CD4-positive, alpha-beta T cell treated with Interleukin-10 for 1 hour (primary cell): ENCODE results near the gene SLC22A7.
"Not testable (repeated sequence)": the region's sequence is repeated elsewhere in the genome, so short reads cannot be mapped to it uniquely, and the experiment has no call there.

Source experiments
- DNase-seq: peaks from one replicate; pipeline ENCODE4 v3.0.0-alpha.2; 2020

SLC22A7 gene

DNA sequence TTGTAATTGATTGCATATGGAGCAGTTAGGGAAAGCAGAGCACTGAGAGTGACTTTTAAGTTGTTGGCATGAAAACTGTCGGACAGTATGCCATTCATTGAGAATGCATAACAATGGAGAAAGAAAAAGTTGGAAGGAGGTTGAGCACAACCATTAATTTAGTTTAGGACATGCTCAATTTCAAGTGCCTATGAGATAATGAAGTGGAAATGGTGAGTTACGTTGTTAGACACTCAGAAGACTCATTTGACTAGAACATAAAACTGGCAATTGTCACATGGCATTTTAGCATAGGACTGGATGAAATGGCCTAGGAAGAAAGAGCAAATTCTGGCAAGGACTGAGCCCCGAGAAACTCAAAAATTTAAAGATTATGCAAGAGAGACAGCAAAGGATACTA, 49.4 kb downstream of the SLC22A7 start:
- DNase-seq = no peak

DNA sequence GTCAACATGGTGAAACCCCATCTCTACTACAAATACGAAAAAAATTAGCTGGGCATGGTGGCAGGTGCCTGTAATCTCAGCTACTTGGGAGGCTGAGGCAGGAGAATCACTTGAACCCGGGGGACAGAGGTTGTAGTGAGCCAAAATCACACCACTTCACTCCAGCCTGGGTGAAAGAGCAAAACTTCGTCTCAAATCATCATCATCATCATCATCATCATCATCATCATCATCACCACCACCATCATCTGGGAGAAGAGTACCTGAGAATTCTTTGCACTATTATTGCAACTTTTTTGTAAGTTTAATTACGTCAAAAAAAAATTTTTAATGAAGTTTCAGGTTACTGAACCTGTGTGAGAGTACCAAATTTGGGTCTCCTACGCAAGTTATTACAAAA, 53.9 kb downstream of the SLC22A7 start:
- DNase-seq = not testable (repeated sequence)
